ENCODE data around the gene CYP2W1.
A peak's percentile ranks its signal among the peaks of the same experiment; 100 is the strongest.
"Not testable (repeated sequence)": the region's sequence is repeated elsewhere in the genome, so short reads cannot be mapped to it uniquely, and the experiment has no call there.

The CYP2W1 gene

GRCh38 chr7:983004-983615 is at the start of gene CYP2W1:
TSS of gene CYP2W1 (plus strand) at chr7:983181. CDS start at chr7:983212, 31 bp downstream.
- DNase-seq (ENCODE audit: low spot score): no peak

GRCh38 chr7:934469-935163 is 48.4 kb upstream of the CYP2W1 start:
- no peak for DNase-seq (ENCODE audit: low spot score)

GRCh38 chr7:935164-935873 is 47.7 kb upstream of the CYP2W1 start:
- DNase-seq (ENCODE audit: low spot score): no peak

GRCh38 chr7:935874-936385 is 47.1 kb upstream of the CYP2W1 start:
- no peak for DNase-seq (ENCODE audit: low spot score)

- DNase-seq (ENCODE audit: low spot score): peak; percentile 73
These were observed 46.5 kb upstream of the CYP2W1 start for GRCh38 chr7:936386-937054.

GRCh38 chr7:937856-938484 is 45.0 kb upstream of the CYP2W1 start:
- DNase-seq (ENCODE audit: low spot score): no peak

GRCh38 chr7:938546-939185 is 44.3 kb upstream of the CYP2W1 start:
- DNase-seq (ENCODE audit: low spot score): no peak

- DNase-seq (ENCODE audit: low spot score): no peak
These were observed 43.1 kb upstream of the CYP2W1 start for GRCh38 chr7:939843-940242.

GRCh38 chr7:940599-941408 is 42.2 kb upstream of the CYP2W1 start:
- DNase-seq (ENCODE audit: low spot score): no peak

- DNase-seq (ENCODE audit: low spot score): not testable (repeated sequence)
These were observed 39.2 kb upstream of the CYP2W1 start for GRCh38 chr7:943793-944192.

GRCh38 chr7:944744-945143 is 38.2 kb upstream of the CYP2W1 start:
- DNase-seq (ENCODE audit: low spot score): no peak

GRCh38 chr7:945147-945555 is 37.8 kb upstream of the CYP2W1 start:
- no peak for DNase-seq (ENCODE audit: low spot score)

- no peak for DNase-seq (ENCODE audit: low spot score)
These were observed 37.3 kb upstream of the CYP2W1 start for GRCh38 chr7:945556-946255.

GRCh38 chr7:946256-946996 is 36.6 kb upstream of the CYP2W1 start:
- no peak for DNase-seq (ENCODE audit: low spot score)

- no peak for DNase-seq (ENCODE audit: low spot score)
These were observed 35.4 kb upstream of the CYP2W1 start for GRCh38 chr7:947391-948210.

GRCh38 chr7:949021-949934 is 33.7 kb upstream of the CYP2W1 start:
- no peak for DNase-seq (ENCODE audit: low spot score)

GRCh38 chr7:951881-952547 is 31.0 kb upstream of the CYP2W1 start:
- no peak for DNase-seq (ENCODE audit: low spot score)

Measured in activated CD4-positive, alpha-beta T cell treated with anti-CD3 and anti-CD28 coated beads, Interleukin-2, Interleukin-4, amounts not matched to agents 100 ng/mL and 50 ng/mL, durations not matched to agents 16 hours and 8 hours (primary cell).